Posterior cingulate gyrus (tissue), 11 donors: ENCODE measurements around the gene WNK2.
A peak's percentile ranks its signal among the peaks of the same experiment; 100 is the strongest.
"Not testable (repeated sequence)": the region's sequence is repeated elsewhere in the genome, so short reads cannot be mapped to it uniquely, and the experiment has no call there.

Experiments
- DNase-seq, 10 donors: peaks; one replicate each; pipeline versions ENCODE4 v3.0.0 to v3.0.0-alpha.2; 2020 to 2021; ENCODE audit warnings: mixed read lengths in 3 of 10
- intact Hi-C: fragments of 100-400 bp; cut with DNase I; formaldehyde crosslinking; loops from one replicate; pipeline ENCODE4 v1.15.1; 2023

Gene WNK2

DNA sequence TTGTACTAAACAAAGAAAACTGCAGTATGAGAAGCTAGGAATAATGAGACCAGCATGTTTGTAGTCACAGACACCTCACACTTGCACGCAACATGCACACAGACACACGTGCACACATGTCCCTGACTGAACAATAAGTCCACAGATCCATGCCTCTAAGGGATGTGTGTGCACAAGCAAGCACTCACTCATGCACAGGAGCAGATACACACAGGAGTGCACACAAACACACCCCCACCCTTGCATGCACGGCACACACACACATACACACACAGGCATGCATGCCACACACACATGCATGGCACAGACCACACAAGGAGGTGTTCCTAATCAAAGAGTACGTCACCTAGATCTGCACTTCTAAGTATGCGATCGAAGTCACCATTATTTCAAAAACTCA, 156.2 kb downstream of the WNK2 start:
- intact Hi-C loops, result no loop called here
- no peak for DNase-seq

DNA sequence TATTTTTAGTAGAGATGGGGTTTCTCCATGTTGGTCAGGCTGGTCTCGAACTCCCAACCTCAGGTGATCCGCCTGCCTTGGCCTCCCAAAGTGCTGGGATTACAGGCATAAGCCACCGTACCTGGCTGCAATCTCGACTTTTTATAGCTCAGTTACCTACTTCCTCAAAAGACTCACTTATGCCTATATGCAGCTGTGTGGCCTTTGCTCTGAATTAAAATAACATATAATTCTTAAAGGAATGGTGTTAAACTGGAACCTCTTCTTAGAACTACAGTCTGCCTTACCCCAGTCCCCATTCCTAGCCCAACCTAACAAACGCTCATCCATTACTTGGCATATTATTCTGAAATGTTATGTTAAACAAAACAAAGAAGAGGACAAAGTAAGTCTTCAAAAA, 157.9 kb downstream of the WNK2 start:
- intact Hi-C loops, DNase-seq: not testable (repeated sequence)

DNA sequence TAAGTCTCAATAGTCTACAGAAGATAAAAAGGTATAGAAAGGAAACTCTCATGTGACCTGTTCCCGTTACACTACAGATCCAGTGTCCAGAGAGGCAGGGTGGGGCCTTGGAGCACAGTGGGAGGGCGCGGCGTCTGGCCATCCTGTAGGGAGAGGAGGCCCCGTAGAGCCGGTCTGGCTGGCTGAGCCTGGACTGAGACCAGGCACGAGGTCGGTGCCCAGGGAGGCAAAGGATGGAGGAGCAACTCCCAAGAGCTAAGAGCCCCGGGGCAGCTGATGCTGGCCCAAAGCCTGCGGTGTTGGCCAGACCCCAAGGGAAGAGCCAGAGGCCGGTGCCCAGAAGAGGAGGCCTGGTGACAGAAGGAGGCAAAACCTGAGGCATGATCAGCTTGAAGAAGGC, 158.5 kb downstream of the WNK2 start:
- intact Hi-C loops, DNase-seq: not testable (repeated sequence)

DNA sequence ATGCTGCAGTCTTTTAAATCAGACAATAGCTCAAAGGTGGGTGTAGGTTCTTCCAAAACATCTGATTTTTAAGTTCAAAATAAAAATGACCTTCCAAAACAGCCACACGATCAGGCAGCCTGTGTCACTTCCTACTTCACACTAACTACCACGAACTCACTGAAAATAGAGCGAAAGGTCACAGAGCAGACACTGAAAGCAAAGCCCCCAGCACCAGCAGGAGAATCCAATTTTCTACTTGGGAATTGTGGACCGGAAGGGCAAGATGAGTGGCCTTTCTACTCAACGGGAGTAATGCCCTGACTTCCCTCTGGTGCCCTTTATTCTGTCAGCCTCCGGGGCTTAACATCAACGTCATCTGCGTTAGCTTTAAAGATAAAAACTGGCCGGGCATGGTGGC, 159.7 kb downstream of the WNK2 start:
- intact Hi-C loops, result no loop called here
- DNase-seq, result no peak

DNA sequence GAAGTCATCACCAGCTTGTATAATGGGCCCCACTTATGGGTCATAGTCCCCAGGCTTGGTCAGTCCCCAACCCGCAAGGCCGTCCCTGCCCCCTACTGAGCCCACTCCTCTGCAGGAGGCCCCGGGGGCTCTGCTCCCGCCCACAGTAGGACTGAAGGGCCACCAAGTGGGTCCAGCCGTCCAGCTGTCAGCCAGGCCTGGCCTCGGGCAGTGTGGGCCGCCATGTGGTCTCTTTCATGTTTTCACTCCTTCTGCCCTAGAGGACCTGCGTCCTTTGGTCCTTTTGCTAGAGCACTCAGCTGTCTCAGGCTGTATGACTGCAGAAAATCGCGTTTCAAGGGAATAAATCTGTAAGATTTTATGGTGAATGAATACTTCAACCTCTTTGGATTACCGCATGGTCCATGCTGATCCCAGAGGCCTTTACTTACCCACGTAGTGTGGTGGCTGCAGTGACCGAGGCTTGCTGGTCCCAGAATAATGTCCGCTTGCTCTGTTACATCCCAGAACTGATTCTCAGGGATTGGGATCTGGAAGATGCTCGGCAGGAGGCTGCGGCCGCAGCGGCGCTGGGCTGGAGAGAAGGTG, 161.8 kb downstream of the WNK2 start:
- intact Hi-C loops, result no loop called here

DNA sequence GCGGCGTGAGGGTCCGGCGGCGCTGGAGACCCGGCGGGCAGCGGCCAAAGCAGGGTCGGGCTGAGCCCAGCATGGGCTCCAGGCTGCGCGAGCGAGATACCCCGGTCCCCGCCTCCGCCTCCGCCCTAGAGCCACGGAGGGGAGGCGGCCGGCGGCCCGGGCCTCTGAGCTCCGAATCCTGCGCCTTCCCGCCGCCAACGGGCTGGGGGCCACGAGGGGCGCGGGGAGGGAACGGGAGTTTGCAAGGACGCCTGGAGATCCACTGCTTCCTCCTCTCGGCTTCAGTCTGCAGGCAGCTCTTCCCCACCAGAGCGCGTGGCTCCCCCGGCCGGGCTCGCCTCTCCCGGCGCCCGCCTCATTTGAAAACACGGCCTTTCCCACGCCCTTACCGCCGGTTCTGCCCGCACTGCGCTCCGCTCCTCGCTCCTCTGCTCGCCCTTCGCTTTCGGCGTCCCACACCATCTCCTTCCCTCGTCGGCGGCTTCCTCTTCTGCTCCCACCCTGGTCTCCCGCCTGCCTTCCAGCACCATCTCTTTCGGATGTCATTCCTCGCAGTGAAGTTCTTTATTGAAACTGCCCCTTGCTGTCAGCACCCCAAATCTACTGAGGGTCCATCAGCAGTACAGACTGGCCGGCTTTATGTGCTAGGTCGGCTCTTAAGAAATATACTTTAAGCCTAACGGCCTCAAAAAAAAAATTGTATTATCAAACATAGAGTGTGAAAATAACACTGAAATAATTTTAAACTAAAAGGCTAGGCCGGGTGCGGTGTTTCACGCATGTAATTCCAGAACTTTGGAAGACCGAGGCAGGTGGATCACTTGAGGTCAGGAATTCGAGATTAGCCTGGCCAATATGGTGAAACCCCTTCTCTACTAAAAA, 162.5 kb downstream of the WNK2 start:
- peak in 9 of 10 donors; percentile 23 to 89 (median 35) for DNase-seq
- intact Hi-C loops, result no loop called here

More for the DNA sequence above, 161.8 kb downstream of the WNK2 start:
- DNase-seq, result no peak

DNA sequence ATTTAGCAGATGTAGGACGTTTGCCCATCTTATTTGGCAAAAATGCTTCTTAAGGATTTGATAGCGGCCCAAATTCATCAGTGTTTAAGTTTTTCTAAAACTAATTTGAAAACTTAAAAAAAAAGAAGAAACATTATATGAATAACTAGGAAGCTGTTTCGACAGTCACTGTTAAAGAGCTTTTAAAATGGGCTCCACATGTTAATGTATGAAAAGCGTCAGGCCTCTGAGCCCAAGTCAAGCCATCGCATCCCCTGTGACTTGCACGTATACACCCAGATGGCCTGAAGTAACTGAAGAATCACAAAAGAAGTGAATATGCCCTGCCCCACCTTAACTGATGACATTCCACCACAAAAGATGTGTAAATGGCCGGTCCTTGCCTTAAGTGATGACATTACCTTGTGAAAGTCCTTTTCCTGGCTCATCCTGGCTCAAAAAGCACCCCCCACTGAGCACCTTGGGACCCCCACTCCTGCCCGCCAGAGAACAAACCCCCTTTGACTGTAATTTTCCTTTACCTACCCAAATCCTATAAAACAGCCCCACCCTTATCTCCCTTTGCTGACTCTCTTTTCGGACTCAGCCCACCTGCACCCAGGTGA, 163.5 kb downstream of the WNK2 start:
- intact Hi-C loops, DNase-seq: not testable (repeated sequence)

DNA sequence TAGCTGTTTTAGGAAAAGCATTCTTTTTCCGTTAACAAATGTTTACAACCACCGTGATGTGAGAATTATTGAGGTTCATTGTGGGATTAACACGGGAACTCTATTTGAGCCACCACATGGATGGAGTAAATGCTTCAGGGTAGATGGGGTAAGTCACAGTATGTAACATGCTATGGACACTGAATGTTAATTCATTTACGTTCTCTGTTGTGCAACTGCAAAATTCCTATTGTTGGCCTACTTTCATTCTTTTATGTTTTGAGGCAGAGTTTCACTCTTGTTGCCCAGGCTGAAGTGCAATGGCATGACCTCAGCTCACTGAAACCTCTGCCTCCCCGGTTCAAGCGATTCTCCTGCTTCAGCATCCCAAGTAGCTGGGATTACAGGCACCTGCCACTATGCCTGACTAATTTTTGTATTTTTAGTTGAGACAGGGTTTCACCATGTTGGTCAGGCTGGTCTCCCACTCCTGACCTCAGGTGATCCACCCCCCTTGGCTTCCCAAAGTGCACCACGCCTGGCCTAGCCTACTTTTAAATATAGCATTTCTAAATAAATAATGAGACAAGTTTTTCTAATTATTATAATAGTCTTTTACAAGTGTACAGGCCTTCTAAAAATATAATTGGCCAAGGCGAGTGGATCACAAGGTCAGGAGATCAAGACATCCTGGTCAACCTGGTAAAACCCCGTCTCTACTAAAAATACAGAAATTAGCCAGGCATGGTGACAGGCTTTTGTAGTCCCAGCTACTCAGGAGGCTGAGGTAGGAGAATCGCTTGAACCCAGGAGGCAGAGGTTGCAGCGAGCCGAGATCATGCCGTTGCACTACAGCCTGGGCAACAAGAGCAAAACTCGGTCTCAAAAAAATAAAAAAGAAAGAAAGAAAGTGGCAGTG, 169.7 kb downstream of the WNK2 start:
- DNase-seq, intact Hi-C loops: not testable (repeated sequence)

DNA sequence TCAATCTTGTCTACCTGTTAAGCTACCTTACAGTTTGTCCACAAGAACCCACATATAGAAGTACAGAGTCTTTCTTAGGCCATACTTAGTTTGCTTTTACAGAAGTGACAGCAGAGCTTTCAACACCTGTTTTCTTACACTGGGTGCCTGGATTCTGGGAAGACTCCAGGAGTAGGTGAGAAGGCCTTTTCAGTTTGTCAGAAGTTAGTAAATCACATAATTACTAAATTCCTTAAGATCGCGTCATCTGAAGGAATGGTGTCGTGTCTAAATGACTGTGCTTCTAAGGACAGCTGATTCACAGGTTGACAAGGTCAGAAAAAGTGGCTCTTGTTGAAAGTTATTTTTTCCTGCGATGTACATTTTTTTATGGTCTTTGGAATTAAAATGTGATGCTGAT, 170.5 kb downstream of the WNK2 start:
- no peak for DNase-seq
- intact Hi-C loops, result no loop called here

DNA sequence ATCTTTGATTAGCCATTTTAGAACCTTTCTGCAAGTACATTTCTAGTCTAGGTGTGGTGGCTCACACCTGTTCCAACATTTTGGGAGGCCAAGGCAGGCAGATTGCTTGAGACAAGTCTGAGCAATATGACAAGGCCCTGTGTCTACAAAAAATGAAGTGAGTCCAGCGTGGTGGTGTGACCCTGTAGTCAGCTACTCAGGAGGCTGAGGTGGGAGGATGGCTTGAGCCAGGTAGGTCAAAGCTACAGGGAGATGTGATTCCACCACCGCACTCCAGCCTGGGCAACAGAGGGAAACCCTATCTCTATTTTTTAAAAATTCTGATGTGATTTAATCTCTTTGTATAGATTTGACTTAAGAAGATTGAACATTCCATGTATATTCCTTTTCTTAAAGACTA, 171.9 kb downstream of the WNK2 start:
- no peak for DNase-seq
- intact Hi-C loops, result no loop called here

DNA sequence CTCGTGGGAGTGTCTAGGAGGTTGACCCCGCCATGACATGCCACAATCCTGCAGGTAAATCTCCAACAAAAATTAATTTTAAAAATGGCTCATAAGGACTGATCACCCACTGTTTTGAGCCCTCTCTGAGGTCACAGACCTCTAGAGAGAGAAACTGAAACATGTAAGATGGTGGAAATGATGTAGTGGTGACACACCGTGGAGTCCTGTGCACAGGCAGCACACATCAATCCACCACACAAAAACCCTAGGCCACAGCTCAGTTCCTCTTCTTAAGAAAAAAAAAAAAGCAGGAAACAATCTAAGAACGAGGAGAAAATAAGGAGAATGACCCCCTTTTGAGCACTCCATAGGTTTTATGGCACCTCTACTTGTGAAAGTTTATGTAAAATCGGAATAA, 173.7 kb downstream of the WNK2 start:
- intact Hi-C loops, result no loop called here
- DNase-seq, result no peak

DNA sequence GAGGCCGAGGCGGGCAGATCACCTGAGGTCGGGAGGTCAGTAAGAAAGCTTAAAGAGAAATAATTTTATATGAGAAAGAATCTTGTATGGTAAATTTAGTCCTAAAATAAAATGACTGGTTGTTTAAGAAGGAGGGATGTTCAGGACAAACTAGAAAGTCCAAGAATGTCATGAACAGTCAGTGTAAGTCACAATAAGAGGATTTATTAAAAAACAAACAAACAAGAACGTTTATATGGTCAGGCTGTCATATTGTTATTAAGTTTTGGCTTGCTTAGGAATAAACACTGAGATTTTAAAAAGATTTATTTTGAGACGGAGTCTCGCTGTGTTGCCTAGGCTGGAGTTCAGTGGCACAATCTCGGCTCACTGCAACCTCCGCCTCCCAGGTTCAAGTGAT, 176.0 kb downstream of the WNK2 start:
- intact Hi-C loops, DNase-seq: not testable (repeated sequence)

DNA sequence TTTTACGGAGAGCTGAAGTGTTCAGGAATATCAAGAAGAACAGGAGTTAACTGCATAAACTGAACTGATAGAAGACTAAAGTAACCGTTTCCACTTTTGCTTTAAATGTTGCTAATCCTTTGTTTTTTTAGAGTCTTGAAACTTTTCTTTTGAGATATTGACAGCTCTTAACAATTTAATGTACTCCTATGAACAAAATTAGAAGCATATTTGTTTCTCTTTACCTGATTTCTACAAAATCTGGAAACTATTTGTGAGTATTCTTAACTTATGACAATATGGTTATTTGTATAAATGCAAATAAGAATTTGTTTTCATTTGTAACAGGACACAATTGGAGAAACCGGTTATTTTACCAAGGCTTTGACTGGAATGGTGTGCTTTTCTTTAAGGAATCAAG, 178.1 kb downstream of the WNK2 start:
- intact Hi-C loops, result no loop called here
- no peak for DNase-seq

DNA sequence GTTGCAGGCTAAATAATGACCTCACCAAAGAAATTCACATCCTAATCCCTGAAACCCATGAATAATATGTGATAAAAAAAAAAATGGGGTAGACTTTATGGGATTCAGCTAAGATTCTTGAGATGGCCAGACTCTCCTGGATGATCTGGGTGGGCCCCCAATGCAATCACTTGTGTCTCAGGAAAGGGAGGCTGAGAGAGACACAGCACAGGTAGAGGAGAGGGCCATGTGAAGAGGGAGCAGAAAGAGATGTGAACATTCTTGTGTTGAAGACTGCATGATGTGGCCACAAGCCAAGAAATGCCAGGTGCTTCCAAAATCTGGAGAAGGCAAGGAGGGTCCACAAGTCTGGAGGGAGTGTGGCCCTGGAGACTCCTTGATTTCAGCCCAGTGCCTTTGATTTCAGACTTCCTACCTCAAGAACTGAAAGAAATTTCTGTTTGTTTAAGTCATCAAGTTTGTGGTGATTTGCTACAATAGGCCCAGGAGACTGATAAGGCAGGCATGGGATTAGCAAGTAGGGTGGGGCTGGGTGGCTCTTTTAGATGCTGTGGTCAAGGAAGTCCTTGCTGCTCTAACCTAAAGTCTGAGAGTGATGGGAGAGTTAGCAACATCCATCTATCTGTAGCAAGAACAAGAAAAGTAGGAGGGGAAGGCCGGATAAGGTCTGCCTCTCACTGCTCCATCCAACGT, 180.9 kb downstream of the WNK2 start:
- DNase-seq, result no peak
- intact Hi-C loops, result no loop called here

DNA sequence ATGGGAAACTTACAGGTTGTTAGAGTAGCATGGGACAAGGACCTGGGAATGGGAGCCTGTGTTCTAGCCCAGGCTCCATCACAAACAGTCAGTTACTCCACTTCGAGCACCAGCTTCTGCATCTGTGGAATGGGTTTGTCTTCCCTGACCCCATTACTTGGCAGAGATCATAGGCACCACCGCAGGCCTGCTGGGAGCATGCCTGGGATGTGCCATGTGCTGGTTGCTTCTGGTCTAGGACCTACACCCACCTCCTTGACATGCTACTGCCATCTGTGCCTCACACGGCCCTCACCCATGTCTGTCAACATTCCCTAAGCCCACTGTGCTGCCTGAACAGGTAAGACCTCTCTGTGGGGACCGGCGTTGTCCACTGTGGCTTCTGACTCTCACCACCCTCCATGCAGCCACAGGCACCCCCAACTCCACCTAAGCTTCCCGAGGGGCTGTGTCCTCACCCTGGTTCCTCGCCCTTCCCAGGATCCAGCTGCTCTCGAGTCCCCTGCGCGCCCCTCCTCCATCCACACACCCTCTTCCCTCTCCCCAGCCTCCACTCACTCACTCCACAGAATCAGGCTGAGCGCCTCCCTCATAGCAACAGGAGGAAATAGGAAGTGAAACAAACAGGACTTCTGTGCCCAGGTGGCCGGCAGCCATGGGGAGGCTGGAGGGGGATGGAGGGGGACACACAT, 181.6 kb downstream of the WNK2 start:
- intact Hi-C loops, result no loop called here
- DNase-seq, result no peak

DNA sequence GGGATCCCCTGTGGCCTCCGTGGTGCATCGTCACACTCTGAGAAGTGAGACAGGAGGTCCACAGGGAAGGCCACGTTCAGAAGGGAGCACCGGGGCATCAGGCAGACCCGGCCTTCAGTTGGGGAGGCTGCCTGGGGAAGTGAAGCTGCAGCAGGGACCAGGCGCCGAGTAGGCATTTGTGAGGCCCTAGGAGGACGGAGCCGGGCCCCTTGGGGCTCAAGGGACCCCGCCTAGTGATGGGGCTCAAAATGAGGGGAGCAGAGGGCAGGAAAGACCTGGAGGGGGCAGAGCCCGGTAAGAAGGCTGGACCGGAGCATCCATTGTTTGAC, 182.1 kb downstream of the WNK2 start:
- intact Hi-C loops, result no loop called here
- no peak for DNase-seq

DNA sequence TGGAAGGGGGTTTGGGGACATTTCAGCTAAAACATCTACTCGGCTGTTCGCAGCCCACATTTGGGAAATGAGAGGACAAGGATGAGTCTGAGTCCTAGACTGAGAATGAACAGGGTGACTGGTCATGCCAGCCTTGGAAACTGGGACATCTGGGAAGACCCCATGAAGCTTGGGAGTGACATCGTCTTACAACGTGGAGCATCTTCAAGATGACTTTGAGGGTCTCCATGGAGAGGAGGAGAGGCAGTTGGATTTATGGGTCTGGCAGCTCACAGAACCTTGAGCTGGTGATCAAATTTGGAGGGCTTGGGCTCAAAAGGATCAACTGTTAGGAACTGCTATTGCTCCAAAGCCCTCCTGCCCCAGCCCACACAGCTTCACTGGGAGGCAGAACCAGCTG, 182.5 kb downstream of the WNK2 start:
- DNase-seq, intact Hi-C loops: not testable (repeated sequence)

DNA sequence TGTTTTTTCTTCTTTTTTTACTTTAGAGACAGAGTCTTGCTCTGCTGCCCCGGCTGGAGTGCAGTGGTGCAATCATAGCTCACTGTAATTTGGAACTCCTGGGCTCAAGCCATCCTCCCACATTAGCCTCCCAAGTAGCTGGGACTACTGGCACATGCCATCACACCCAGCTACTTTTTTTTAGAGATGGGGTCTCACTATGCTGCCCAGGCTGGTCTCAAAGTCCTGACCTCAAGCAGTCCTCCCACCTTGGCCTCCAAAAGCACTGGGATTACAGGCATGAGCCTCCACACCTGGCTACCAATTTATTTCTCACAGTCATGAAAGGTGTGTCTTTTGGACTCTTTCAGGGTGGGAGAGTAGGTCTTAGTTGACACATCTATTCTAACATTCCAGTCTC, 184.5 kb downstream of the WNK2 start:
- no peak for DNase-seq
- intact Hi-C loops, result no loop called here

DNA sequence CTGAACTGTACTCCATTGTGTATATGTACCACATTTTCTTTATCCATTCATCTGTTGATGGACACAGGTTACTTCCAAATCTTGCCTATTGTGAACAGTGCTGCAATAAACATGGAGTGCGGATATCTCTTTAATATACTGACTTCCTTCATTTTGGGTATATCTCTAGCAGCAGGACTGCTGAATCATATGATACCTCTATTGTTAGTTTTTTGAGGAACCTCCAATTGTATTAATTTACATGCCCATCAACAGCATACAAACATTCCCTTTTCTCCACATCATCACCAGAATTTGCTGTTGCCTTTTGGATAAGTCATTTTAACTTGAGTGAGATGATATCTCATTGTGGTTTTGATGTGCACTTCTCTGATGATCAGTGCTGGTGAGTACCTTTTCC, 185.7 kb downstream of the WNK2 start:
- intact Hi-C loops, result no loop called here

More for the DNA sequence above, 185.7 kb downstream of the WNK2 start:
- DNase-seq, result no peak
